ENCODE data around the gene PPIL6.

The PPIL6 gene

DNA sequence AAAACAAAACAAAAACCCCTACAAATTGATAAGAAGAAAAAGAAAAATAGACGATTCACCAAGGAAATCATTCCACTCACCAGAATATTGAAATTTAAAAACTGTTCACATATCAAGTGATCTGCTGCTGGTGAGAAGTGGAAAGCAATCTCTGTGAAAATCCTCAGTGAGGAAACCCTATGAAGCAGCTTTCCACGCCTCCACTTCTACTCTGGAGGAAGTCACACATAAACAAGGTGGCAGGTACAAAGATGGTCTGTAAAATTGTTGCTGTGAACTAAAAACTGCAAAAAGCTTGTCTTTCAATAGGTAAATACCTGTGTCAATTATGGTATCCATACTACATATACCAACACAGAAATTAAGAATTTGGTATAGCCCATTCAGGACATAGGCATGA, 76.7 kb downstream of the PPIL6 start:
- no peak for DNase-seq

GRCh38 chr6:109362102-109362884, 78.1 kb downstream of the PPIL6 start:
- no peak for DNase-seq

GRCh38 chr6:109360791-109361190, 79.6 kb downstream of the PPIL6 start:
- DNase-seq = no peak

DNA sequence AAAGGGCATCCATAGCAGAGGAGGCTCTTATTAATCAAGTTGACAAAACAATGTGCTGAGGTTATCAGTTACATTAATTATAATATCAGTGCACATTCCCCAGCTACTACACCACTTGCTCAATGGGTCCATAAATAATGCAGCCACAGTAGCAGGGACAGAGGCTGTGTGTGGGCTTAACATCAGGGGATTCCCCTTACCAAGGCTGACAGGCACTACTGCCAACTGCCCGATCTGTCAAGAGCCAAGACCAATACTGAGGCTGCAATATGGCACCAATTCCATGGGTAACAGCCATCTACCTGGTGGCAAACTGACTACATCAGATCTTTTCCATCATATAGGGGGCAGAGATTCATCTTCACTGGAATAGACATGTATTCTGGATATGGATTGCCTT, 80.1 kb downstream of the PPIL6 start:
- no peak for DNase-seq

GRCh38 chr6:109359248-109359647, 81.2 kb downstream of the PPIL6 start:
- DNase-seq = no peak

DNA sequence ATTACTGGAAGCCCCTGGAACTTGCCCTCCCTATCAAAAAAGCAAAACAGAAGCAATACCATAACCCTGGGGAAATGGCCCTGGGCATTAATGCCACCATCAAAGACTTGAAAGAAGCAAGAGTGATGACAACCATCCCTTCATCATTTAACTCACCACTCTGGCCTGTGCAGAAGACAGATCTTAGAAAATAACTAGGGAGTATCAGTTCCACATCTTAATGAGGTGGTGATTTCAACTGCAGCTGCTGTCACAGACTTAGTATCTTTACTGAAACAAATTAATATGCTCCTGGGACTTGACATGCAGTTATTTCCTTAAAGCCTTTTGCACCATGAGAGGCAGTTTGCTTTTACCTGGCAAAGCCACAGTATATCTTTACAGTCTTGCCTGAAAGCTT, 82.2 kb downstream of the PPIL6 start:
- no peak for DNase-seq

- DNase-seq = no peak
Observed at GRCh38 chr6:109356237-109356636, 84.2 kb downstream of the PPIL6 start.

GRCh38 chr6:109351231-109352130, 88.9 kb downstream of the PPIL6 start:
- DNase-seq = no peak

DNA sequence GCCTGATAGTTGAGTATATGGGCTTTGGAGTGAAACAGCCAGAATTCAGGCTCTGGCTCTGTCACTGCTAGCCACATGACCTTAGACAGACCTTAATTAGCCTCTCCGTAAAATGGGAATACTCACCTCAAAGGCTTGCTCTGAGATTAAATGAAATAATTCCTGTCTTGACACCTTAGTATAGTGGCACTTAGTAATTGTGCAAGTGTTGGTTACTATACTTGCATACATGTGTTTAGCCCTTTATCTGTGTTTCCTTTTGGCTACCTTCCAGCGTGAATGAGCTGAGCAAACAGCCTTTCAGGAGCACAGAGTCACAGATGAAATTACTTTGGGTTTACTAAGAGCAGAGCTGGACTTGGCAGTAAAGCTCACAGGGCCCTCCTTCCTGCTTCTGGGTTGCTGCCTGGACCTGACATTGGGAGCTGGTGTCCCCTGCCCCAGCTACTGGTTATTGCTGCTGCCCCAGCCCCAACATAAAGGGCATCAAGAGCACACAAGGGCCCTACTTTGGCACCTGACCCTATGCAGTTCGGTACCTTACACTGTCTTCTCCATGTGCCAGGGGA, 90.9 kb downstream of the PPIL6 start:
- DNase-seq = no peak

DNA sequence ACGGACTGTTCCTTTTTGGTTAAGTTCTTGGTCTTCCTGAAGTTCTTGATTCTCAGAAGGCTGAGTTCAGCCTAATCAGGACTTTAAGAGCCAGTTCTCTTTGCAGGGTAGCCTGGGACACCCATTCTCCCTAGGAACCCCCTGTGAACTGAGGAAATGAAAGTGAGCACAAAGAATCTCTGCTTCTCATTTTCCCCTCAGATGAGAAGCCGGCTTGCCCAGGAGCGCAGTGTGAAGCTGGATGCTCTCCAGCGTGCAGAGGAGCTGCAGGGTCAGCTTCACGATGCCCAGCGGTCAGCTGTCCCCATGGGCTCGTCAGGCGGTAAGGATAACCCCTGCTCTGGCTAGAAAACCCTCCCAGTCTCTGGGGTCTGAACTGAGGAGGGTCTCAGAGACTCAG, 92.2 kb downstream of the PPIL6 start:
- no peak for DNase-seq

DNA sequence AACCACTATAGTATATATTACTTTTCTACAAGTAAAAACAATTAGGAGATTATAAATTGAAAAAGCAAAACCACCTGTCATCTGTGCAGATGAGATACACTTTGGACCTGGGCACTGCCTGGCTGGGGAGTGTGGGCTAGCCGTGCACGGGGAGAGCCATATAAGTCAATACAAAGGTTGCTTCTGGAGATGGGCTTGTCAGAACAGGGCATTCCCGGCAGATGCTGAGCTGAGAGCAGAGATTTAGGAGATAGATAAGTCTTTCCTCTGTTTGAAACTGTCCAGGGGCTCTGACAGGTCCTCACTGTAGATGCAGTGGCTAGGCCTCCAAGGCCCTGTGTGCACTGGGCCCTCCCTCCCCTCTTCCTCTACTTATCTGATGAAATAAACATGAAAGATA, 92.6 kb downstream of the PPIL6 start:
- DNase-seq = no peak

DNA sequence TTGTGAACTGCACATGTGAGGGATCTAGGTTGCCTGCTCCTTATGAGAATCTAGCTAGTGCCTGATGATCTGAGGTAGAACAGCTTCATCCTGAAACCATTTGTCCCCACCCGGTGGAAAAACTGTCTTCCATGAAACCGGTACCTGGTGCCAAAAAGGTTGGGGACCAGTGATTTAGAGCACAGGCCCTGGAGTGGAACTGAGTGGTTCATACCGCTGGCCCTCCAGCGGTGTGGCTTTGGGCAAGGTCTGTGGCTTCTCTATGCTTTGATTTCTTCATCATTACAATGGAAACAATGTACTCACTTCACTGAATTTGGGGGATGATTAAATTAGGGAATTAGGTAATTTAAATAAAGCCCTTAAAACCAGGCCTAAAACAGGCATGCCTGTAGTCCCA, 94.4 kb downstream of the PPIL6 start:
- DNase-seq = no peak

GRCh38 chr6:109344226-109344625, 96.2 kb downstream of the PPIL6 start:
- DNase-seq = peak; percentile 19

GRCh38 chr6:109343518-109343917, 96.9 kb downstream of the PPIL6 start:
- DNase-seq = no peak

GRCh38 chr6:109342911-109343310, 97.5 kb downstream of the PPIL6 start:
- DNase-seq = no peak

DNA sequence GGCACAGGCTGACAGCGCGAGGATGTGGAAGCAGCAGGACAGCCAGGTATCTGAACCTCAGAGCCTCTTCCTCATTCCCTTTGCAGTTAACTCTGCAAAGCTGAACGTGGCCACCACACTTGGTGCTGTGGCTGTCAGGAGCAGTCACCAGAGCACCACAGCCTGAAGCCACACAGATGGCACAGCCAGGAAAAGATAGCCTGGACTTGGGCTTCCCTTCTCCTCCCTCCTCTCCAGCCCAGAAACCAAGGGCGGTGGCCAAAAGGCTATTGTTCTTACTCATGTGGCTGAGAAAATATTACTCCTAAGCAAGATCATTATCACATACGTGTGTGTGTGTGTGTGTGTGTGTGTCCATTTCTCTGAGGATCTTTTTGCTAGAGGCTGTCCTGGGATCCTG, 97.9 kb downstream of the PPIL6 start:
- no peak for DNase-seq

DNA sequence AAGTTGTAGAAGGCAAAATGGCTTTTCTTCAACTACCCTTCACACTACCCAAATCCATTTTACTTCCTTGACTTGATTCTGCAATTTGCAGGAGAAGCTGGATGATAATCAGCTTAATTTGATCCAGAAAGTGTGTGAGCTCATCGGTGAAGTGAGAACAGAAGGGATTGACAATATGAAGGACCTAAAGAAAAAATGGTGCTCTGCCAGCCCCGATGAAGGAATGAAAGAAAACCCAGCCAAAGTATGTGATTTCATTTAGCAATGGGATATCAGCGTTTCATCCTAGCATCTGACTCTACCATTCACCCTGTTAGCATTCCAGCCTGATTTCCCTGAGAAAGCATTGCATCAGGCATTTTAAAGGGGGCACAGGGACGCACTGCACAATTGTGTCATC, 99.6 kb downstream of the PPIL6 start:
- no peak for DNase-seq

All from right kidney (tissue), 1 donor.